Measurements from ENCODE around the gene EIF4H. TPM values are rescaled to one million over a fixed set of nuclear protein-coding genes. Genes with fewer than 3 reads are reported as not detected.
A peak's percentile ranks its signal among the peaks of the same experiment; 100 is the strongest.

The EIF4H gene
- total RNA-seq, 1 donor from 2014 or later, result 168 TPM

Small RNA genes lying within 50 kb of the gene (microRNA-seq; reads per million reads assigned to microRNA genes)
- gene MIR590, result 459 reads per million, percentile 78 among the genes with 10 or more reads in this experiment

Other genes with a start within 250 kb of the EIF4H start
- gene ELN, start 146.2 kb upstream of the EIF4H start, total RNA-seq, result 41.2 TPM
- gene LIMK1, start 90.6 kb upstream of the EIF4H start, total RNA-seq, result 13.6 TPM
- 2.3 TPM for gene LAT2, start 35.6 kb downstream of the EIF4H start, total RNA-seq
- 8.3 TPM for gene RFC2, start 80.0 kb downstream of the EIF4H start, total RNA-seq
- 9.9 TPM for gene CLIP2, start 115.1 kb downstream of the EIF4H start, total RNA-seq

All from cardiac septum (tissue), 1 donor.